ENCODE measurements around the gene FLT4. TPM values are rescaled to one million over a fixed set of nuclear protein-coding genes. Genes with fewer than 3 reads are reported as not detected.
A peak's percentile ranks its signal among the peaks of the same experiment; 100 is the strongest.

Gene FLT4
- total RNA-seq, 6 experiments from 2014 or later: 5.3 to 15.1 (median 8.0) TPM

GRCh38 chr5:180600554-180601041 is 48.8 kb downstream of the FLT4 start:
- Histone ChIP-seq H3K4me3 (no peak overlapping the region), H3K9me3 (no peaks in the 10 kb centered on the region), H3K4me1 (peaks cover 0 to 2% (median 0%) of the 10 kb centered on the region in 4 donors), H3K27me3 (no peaks in the 10 kb centered on the region), H3K27ac (no peak overlapping the region), H3K36me3 (no peaks in the 10 kb centered on the region)
- intact Hi-C loops (cut with DNase I): no loop called here
- TF ChIP-seq POLR2A (IDR thresholded peaks at IDR 0.05): no peak
- TF ChIP-seq CTCF (IDR thresholded peaks at IDR 0.05): no peak
- WGBS (ENCODE audit: insufficient coverage, low coverage, low lambda C conversion rate, missing lambda C conversion rate): no CpG with 5 or more reads among the region's 12 CpGs
- ATAC-seq (peak in 1 of 4 donors; percentile 14), DNase-seq (peak in 1 of 3 donors; percentile 33)

- intact Hi-C loops (cut with DNase I): no loop called here
- no peak for DNase-seq
- 48% methylated on average over 3 of the region's 16 CpGs for WGBS (ENCODE audit: insufficient coverage, low coverage, low lambda C conversion rate, missing lambda C conversion rate)
These were observed 49.3 kb downstream of the FLT4 start for GRCh38 chr5:180599981-180600553.

GRCh38 chr5:180599590-180599914 is 49.8 kb downstream of the FLT4 start:
- no peak overlapping the region for H3K27ac ChIP-seq
- no peak for ATAC-seq
- TF ChIP-seq CTCF (IDR thresholded peaks at IDR 0.05) (no peak), POLR2A (IDR thresholded peaks at IDR 0.05) (no peak)
- H3K27me3 ChIP-seq: no peaks in the 10 kb centered on the region
- no peaks in the 10 kb centered on the region for H3K9me3 ChIP-seq
- no peak overlapping the region for H3K4me3 ChIP-seq
- 86% methylated on average over 4 of the region's 6 CpGs for WGBS (ENCODE audit: insufficient coverage, low coverage, low lambda C conversion rate, missing lambda C conversion rate)
- DNase-seq: no peak
- H3K36me3 ChIP-seq: no peaks in the 10 kb centered on the region
- H3K4me1 ChIP-seq: peaks cover 0 to 5% (median 2%) of the 10 kb centered on the region in 4 donors
- intact Hi-C loops (cut with DNase I): no loop called here

More at GRCh38 chr5:180599981-180600553, 49.3 kb downstream of the FLT4 start:
- peaks cover 0 to 5% (median 2%) of the 10 kb centered on the region in 4 donors for H3K4me1 ChIP-seq
- no peak overlapping the region for H3K27ac ChIP-seq
- ATAC-seq: no peak
- no peaks in the 10 kb centered on the region for H3K36me3 ChIP-seq
- no peaks in the 10 kb centered on the region for H3K9me3 ChIP-seq
- no peaks in the 10 kb centered on the region for H3K27me3 ChIP-seq
- TF ChIP-seq CTCF (IDR thresholded peaks at IDR 0.05): no peak
- no peak for TF ChIP-seq POLR2A (IDR thresholded peaks at IDR 0.05)
- no peak overlapping the region for H3K4me3 ChIP-seq

GRCh38 chr5:180598797-180599589 is 50.4 kb downstream of the FLT4 start:
- H3K4me3 ChIP-seq: no peak overlapping the region
- H3K27me3 ChIP-seq: no peaks in the 10 kb centered on the region
- H3K27ac ChIP-seq: no peak overlapping the region
- TF ChIP-seq POLR2A (IDR thresholded peaks at IDR 0.05): no peak
- no peak for TF ChIP-seq CTCF (IDR thresholded peaks at IDR 0.05)
- intact Hi-C loops (cut with DNase I): no loop called here
- H3K36me3 ChIP-seq: no peaks in the 10 kb centered on the region
- no peak for ATAC-seq
- peaks cover 0 to 5% (median 2%) of the 10 kb centered on the region in 4 donors for H3K4me1 ChIP-seq
- DNase-seq: no peak
- 83% methylated on average over 1 of the region's 16 CpGs for WGBS (ENCODE audit: insufficient coverage, low coverage, low lambda C conversion rate, missing lambda C conversion rate)
- H3K9me3 ChIP-seq: no peaks in the 10 kb centered on the region

All from right lobe of liver (tissue), 6 donors.